ENCODE measurements around the gene TSTD2.

- TF ChIP-seq CTCF (IDR thresholded peaks at IDR 0.05): no peak
- TF ChIP-seq PBX3 (IDR thresholded peaks at IDR 0.05): no peak
- TF ChIP-seq, protein P1, sequence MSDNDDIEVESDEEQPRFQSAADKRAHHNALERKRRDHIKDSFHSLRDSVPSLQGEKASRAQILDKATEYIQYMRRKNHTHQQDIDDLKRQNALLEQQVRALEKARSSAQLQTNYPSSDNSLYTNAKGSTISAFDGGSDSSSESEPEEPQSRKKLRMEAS (IDR thresholded peaks at IDR 0.05; ENCODE audit: low read depth): no peak
- no peak for TF ChIP-seq YY1 (IDR thresholded peaks at IDR 0.05; ENCODE audit: low read depth)
- TF ChIP-seq POLR2AphosphoS5 (IDR thresholded peaks at IDR 0.05; ENCODE audit: low read depth, low read length): no peak
- no peak for TF ChIP-seq RCOR1 (IDR thresholded peaks at IDR 0.05; ENCODE audit: low read length)
- TF ChIP-seq MXI1 (IDR thresholded peaks at IDR 0.05; ENCODE audit: low read depth, low read length): no peak
- no peak for TF ChIP-seq JUND (IDR thresholded peaks at IDR 0.05)
- TF ChIP-seq SIN3A (IDR thresholded peaks at IDR 0.05; ENCODE audit: borderline replicate concordance, low read depth, low read length): no peak
- no peak for TF ChIP-seq RXRA (IDR thresholded peaks at IDR 0.05; ENCODE audit: borderline replicate concordance, low read depth)
- TF ChIP-seq FOXM1 (IDR thresholded peaks at IDR 0.05; ENCODE audit: low read depth): no peak
- TF ChIP-seq TEAD4 (IDR thresholded peaks at IDR 0.05; ENCODE audit: borderline replicate concordance, insufficient read depth): no peak
Measured at GRCh38 chr9:97604901-97605645, 28.1 kb downstream of the TSTD2 start.

All from SK-N-SH (cell line).